Naive thymus-derived CD8-positive, alpha-beta T cell (primary cell): Measurements from ENCODE around the gene DR1. TPM values are rescaled to one million over a fixed set of nuclear protein-coding genes. Genes with fewer than 3 reads are reported as not detected.
A peak's percentile ranks its signal among the peaks of the same experiment; 100 is the strongest.

Experiments used
- ATAC-seq, 2 donors: fragments of 150-1000 bp; cut with Tn5 transposase in 1 of 2; sonication (Bioruptor Pico), chemical (Tn5 transposase) in 1 of 2; 1 replicate in 1 of 2; 2 replicates in 1 of 2; pipeline ENCODE4 v1.10.0; 2021; ENCODE audit warnings: mild to moderate bottlenecking in 2 of 2, moderate library complexity in 2 of 2
- POLR2A ChIA-PET: fragments of 350-600 bp; sonication (Branson Sonifier 250); formaldehyde crosslinking; loops from one replicate; lab custom pipeline; 2021; ENCODE audit warnings: antibody characterized with exemption; lab: Charles Lee
- DNase-seq, 10 donors: peaks; one replicate each; pipeline versions ENCODE4 v3.0.0 to v3.0.0-alpha.2; 2020 to 2022
- H3K27ac Mint-ChIP-seq, 10 donors: one replicate each; pipeline ENCODE4 v1.8.0; 2020 to 2022; ENCODE audit warnings: mild to moderate bottlenecking in 10 of 10, mixed read lengths in 10 of 10, moderate library complexity in 4 of 10, inconsistent platforms in 1 of 10
- H3K27me3 Mint-ChIP-seq, 5 donors: one replicate each; pipeline ENCODE4 v1.8.0; 2021 to 2022; ENCODE audit warnings: mixed read lengths in 5 of 5
- H3K36me3 Mint-ChIP-seq, 3 donors: one replicate each; pipeline ENCODE4 v1.8.0; 2020 to 2022; ENCODE audit warnings: mixed read lengths in 3 of 3, mild to moderate bottlenecking in 2 of 3, inconsistent platforms in 1 of 3
- H3K4me1 Mint-ChIP-seq, 4 donors: one replicate each; pipeline ENCODE4 v1.8.0; 2021 to 2022; ENCODE audit warnings: mixed read lengths in 4 of 4
- H3K4me3 Mint-ChIP-seq, 10 donors: one replicate each; pipeline ENCODE4 v1.8.0; 2020 to 2022; ENCODE audit warnings: mild to moderate bottlenecking in 10 of 10, mixed read lengths in 10 of 10, moderate library complexity in 6 of 10, inconsistent platforms in 1 of 10
- H3K9me3 Mint-ChIP-seq, 9 donors: one replicate each; pipeline ENCODE4 v1.8.0; 2020 to 2022; ENCODE audit warnings: mixed read lengths in 9 of 9, mild to moderate bottlenecking in 3 of 9, inconsistent platforms in 1 of 9, moderate library complexity in 1 of 9
- polyA plus RNA-seq, 3 donors: library from polyadenylated mRNA; unstranded; fragments of 300-500 nt; fragmentation: Illumina TruSeq; gene quantifications; one replicate each; pipeline ENCODE4 v1.2.3, GENCODE V29; 2021
- total RNA-seq, 8 experiments: library from RNA in 2 of 8; stranded (reverse) in 2 of 8; gene quantifications; one replicate each; pipeline ENCODE4 v1.2.3 and lab custom pipeline; 2021 to 2026

Gene DR1
- total and polyA plus RNA-seq, 5 experiments from 2014 or later = 54.3 to 68.3 (median 66.0) TPM

GRCh38 chr1:93324486-93325464 lies 20.9 kb upstream of the DR1 start:
- peaks cover 0 to 3% (median 0%) of the 10 kb centered on the region in 4 donors for H3K4me1 Mint-ChIP-seq

GRCh38 chr1:93328809-93329760 lies 16.6 kb upstream of the DR1 start:
- Mint-ChIP-seq H3K36me3 (peaks cover 0 to 2% (median 0%) of the 10 kb centered on the region in 3 donors), H3K9me3 (no peaks in the 10 kb centered on the region), H3K27me3 (no peaks in the 10 kb centered on the region), H3K4me3 (no peak overlapping the region), H3K4me1 (peaks cover 0 to 2% (median 0%) of the 10 kb centered on the region in 4 donors), H3K27ac (peak overlapping the region in 1 of 10 donors; percentile 28)
- POLR2A ChIA-PET = no interaction called here
- no peak for ATAC-seq
- no peak for DNase-seq

More at GRCh38 chr1:93324486-93325464, 20.9 kb upstream of the DR1 start:
- POLR2A ChIA-PET = no interaction called here
- no peaks in the 10 kb centered on the region for H3K27me3 Mint-ChIP-seq
- H3K36me3 Mint-ChIP-seq = peaks cover 0 to 6% (median 5%) of the 10 kb centered on the region in 3 donors
- ATAC-seq (no peak), DNase-seq (no peak)
- H3K4me3 Mint-ChIP-seq = no peak overlapping the region
- no peaks in the 10 kb centered on the region for H3K9me3 Mint-ChIP-seq
- H3K27ac Mint-ChIP-seq = peak overlapping the region in 1 of 10 donors; percentile 23

- Mint-ChIP-seq H3K9me3 (no peaks in the 10 kb centered on the region), H3K4me3 (no peak overlapping the region), H3K36me3 (no peaks in the 10 kb centered on the region), H3K27me3 (no peaks in the 10 kb centered on the region), H3K27ac (peak overlapping the region in 1 of 10 donors; percentile 86), H3K4me1 (peaks cover 0 to 2% (median 0%) of the 10 kb centered on the region in 4 donors)
- DNase-seq (no peak), ATAC-seq (no peak)
- POLR2A ChIA-PET = no interaction called here
Observed at GRCh38 chr1:93330196-93330595, 15.5 kb upstream of the DR1 start.

- Mint-ChIP-seq H3K27me3 (no peaks in the 10 kb centered on the region), H3K9me3 (no peaks in the 10 kb centered on the region), H3K36me3 (no peaks in the 10 kb centered on the region), H3K4me1 (peaks cover 0 to 2% (median 0%) of the 10 kb centered on the region in 4 donors), H3K27ac (no peak overlapping the region), H3K4me3 (no peak overlapping the region)
- DNase-seq (no peak), ATAC-seq (no peak)
- POLR2A ChIA-PET = no interaction called here
Observed at GRCh38 chr1:93330617-93331016, 15.1 kb upstream of the DR1 start.

GRCh38 chr1:93331412-93331811 lies 14.3 kb upstream of the DR1 start:
- no peak for ATAC-seq
- Mint-ChIP-seq H3K27me3 (no peaks in the 10 kb centered on the region), H3K4me1 (peaks cover 0 to 2% (median under 1%) of the 10 kb centered on the region in 4 donors), H3K9me3 (no peaks in the 10 kb centered on the region), H3K4me3 (no peak overlapping the region), H3K36me3 (peaks cover 0 to 1% (median 0%) of the 10 kb centered on the region in 3 donors), H3K27ac (no peak overlapping the region)
- DNase-seq = no peak
- POLR2A ChIA-PET = interaction anchor here (1.2 kb wide), 1 partner anchor 14 kb away, joined by 3 read pairs; the partner anchor contains the start of gene DR1

GRCh38 chr1:93332368-93332767 lies 13.3 kb upstream of the DR1 start:
- peaks cover 0 to 5% (median 1%) of the 10 kb centered on the region in 4 donors for H3K4me1 Mint-ChIP-seq
- DNase-seq (no peak), ATAC-seq (no peak)
- no peak overlapping the region for H3K4me3 Mint-ChIP-seq
- no peaks in the 10 kb centered on the region for H3K9me3 Mint-ChIP-seq
- H3K27ac Mint-ChIP-seq = no peak overlapping the region
- peaks cover 0 to 3% (median 1%) of the 10 kb centered on the region in 3 donors for H3K36me3 Mint-ChIP-seq
- H3K27me3 Mint-ChIP-seq = no peaks in the 10 kb centered on the region
- POLR2A ChIA-PET = interaction anchor here (1.2 kb wide), 1 partner anchor 14 kb away, joined by 3 read pairs; the partner anchor contains the start of gene DR1

- no peak for ATAC-seq
- Mint-ChIP-seq H3K4me3 (no peak overlapping the region), H3K27ac (no peak overlapping the region), H3K9me3 (no peaks in the 10 kb centered on the region), H3K4me1 (peaks cover 0 to 17% (median 7%) of the 10 kb centered on the region in 4 donors), H3K36me3 (peaks cover 4 to 19% (median 16%) of the 10 kb centered on the region in 3 donors), H3K27me3 (no peaks in the 10 kb centered on the region)
- POLR2A ChIA-PET = interaction anchor here (0.6 kb wide), 1 partner anchor 113 kb away, joined by 5 read pairs; no protein-coding TSS in a partner anchor
- no peak for DNase-seq
Observed at GRCh38 chr1:93338387-93339146, 7.1 kb upstream of the DR1 start.

GRCh38 chr1:93339171-93339697 lies 6.5 kb upstream of the DR1 start:
- ATAC-seq (no peak), DNase-seq (no peak)
- POLR2A ChIA-PET = interaction anchor here (0.6 kb wide), 1 partner anchor 114 kb away, joined by 5 read pairs; no protein-coding TSS in a partner anchor
- H3K27me3 Mint-ChIP-seq = no peaks in the 10 kb centered on the region
- H3K36me3 Mint-ChIP-seq = peaks cover 4 to 19% (median 16%) of the 10 kb centered on the region in 3 donors
- peak overlapping the region in 1 of 10 donors; percentile 21 for H3K27ac Mint-ChIP-seq
- peaks cover 0 to 19% (median 9%) of the 10 kb centered on the region in 4 donors for H3K4me1 Mint-ChIP-seq
- H3K9me3 Mint-ChIP-seq = no peaks in the 10 kb centered on the region
- H3K4me3 Mint-ChIP-seq = peak overlapping the region in 1 of 10 donors; percentile 46

- H3K36me3 Mint-ChIP-seq = peaks cover 4 to 19% (median 16%) of the 10 kb centered on the region in 3 donors
- POLR2A ChIA-PET = no interaction called here
- H3K4me1 Mint-ChIP-seq = peaks cover 3 to 23% (median 16%) of the 10 kb centered on the region in 4 donors
- H3K27me3 Mint-ChIP-seq = no peaks in the 10 kb centered on the region
- H3K27ac Mint-ChIP-seq = no peak overlapping the region
- no peak for ATAC-seq
- no peaks in the 10 kb centered on the region for H3K9me3 Mint-ChIP-seq
- H3K4me3 Mint-ChIP-seq = no peak overlapping the region
- no peak for DNase-seq
Observed at GRCh38 chr1:93340090-93340489, 5.6 kb upstream of the DR1 start.

GRCh38 chr1:93344484-93344883 lies 1.2 kb upstream of the DR1 start:
- POLR2A ChIA-PET = interaction anchor here (1.3 to 2.7 kb wide), 4 partner anchors 40 to 512 kb away, joined by 4 to 17 read pairs (median 8); partner anchors contain the start of genes MTF2 and RPL5
- Mint-ChIP-seq H3K4me3 (peak overlapping the region in 3 of 10 donors; percentile 44 to 60 (median 45)), H3K27ac (peak overlapping the region in 4 of 10 donors; percentile 11 to 97 (median 36))

More at GRCh38 chr1:93344484-93344883, 1.2 kb upstream of the DR1 start:
- no peaks in the 10 kb centered on the region for H3K9me3 Mint-ChIP-seq
- H3K36me3 Mint-ChIP-seq = peaks cover under 1 to 7% (median 6%) of the 10 kb centered on the region in 3 donors
- H3K27me3 Mint-ChIP-seq = peaks cover 0 to 2% (median 0%) of the 10 kb centered on the region in 5 donors
- H3K4me1 Mint-ChIP-seq = peaks cover 21 to 44% (median 30%) of the 10 kb centered on the region in 4 donors
- no peak for ATAC-seq
- no peak for DNase-seq
